ENCODE results near the gene CABYR.

GRCh38 chr18:24112464-24112863 lies 26.4 kb upstream of the CABYR start:
- no peak for TF ChIP-seq POLR2A (IDR thresholded peaks at IDR 0.05; ENCODE audit: low read depth)
- TF ChIP-seq, protein P1, sequence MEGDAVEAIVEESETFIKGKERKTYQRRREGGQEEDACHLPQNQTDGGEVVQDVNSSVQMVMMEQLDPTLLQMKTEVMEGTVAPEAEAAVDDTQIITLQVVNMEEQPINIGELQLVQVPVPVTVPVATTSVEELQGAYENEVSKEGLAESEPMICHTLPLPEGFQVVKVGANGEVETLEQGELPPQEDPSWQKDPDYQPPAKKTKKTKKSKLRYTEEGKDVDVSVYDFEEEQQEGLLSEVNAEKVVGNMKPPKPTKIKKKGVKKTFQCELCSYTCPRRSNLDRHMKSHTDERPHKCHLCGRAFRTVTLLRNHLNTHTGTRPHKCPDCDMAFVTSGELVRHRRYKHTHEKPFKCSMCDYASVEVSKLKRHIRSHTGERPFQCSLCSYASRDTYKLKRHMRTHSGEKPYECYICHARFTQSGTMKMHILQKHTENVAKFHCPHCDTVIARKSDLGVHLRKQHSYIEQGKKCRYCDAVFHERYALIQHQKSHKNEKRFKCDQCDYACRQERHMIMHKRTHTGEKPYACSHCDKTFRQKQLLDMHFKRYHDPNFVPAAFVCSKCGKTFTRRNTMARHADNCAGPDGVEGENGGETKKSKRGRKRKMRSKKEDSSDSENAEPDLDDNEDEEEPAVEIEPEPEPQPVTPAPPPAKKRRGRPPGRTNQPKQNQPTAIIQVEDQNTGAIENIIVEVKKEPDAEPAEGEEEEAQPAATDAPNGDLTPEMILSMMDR (IDR thresholded peaks at IDR 0.05) = no peak
- TF ChIP-seq POLR2AphosphoS5 (IDR thresholded peaks at IDR 0.05) = no peak
- TF ChIP-seq EP300 (IDR thresholded peaks at IDR 0.05) = no peak
